NCI-H1092 (cell line): ENCODE data around the gene PHOSPHO1.
A peak's percentile ranks its signal among the peaks of the same experiment; 100 is the strongest.

ENCODE experiments used
- DNase-seq: peaks from one replicate; lab custom pipeline; 2025; lab: John Stamatoyannopoulos, UW

The PHOSPHO1 gene

GRCh38 chr17:49242813-49243212, 12.2 kb upstream of the PHOSPHO1 start:
- DNase-seq: no peak

- DNase-seq: no peak
Observed at GRCh38 chr17:49241692-49242397, 11.3 kb upstream of the PHOSPHO1 start.

- no peak for DNase-seq
Observed at GRCh38 chr17:49241040-49241439, 10.5 kb upstream of the PHOSPHO1 start.

- no peak for DNase-seq
Observed at GRCh38 chr17:49240619-49241018, 10.0 kb upstream of the PHOSPHO1 start.

GRCh38 chr17:49239963-49240362, 9.4 kb upstream of the PHOSPHO1 start:
- DNase-seq: no peak

- DNase-seq: no peak
Observed at GRCh38 chr17:49235896-49236295, 5.3 kb upstream of the PHOSPHO1 start.

GRCh38 chr17:49234509-49235080, 4.0 kb upstream of the PHOSPHO1 start:
- no peak for DNase-seq

- no peak for DNase-seq
Observed at GRCh38 chr17:49231563-49231894, 942 bp upstream of the PHOSPHO1 start.

- DNase-seq: no peak
Observed at GRCh38 chr17:49229805-49230600, 584 bp downstream of the PHOSPHO1 start.

- no peak for DNase-seq
Observed at GRCh38 chr17:49229076-49229804, 1.3 kb downstream of the PHOSPHO1 start.

GRCh38 chr17:49227436-49228261, 2.9 kb downstream of the PHOSPHO1 start:
- peak; percentile 15 for DNase-seq

- no peak for DNase-seq
Observed at GRCh38 chr17:49226771-49227435, 3.7 kb downstream of the PHOSPHO1 start.

GRCh38 chr17:49225554-49226236, 4.9 kb downstream of the PHOSPHO1 start:
- no peak for DNase-seq

- no peak for DNase-seq
Observed at GRCh38 chr17:49224997-49225337, 5.6 kb downstream of the PHOSPHO1 start.

GRCh38 chr17:49224198-49224996, 6.2 kb downstream of the PHOSPHO1 start:
- no peak for DNase-seq

- DNase-seq: no peak
Observed at GRCh38 chr17:49223517-49224197, 6.9 kb downstream of the PHOSPHO1 start.

GRCh38 chr17:49223168-49223516, 7.4 kb downstream of the PHOSPHO1 start:
- DNase-seq: no peak

- no peak for DNase-seq
Observed at GRCh38 chr17:49219987-49220386, 10.6 kb downstream of the PHOSPHO1 start.
